Measurements from ENCODE around the gene PIP5K1C. TPM values are rescaled to one million over a fixed set of nuclear protein-coding genes. Genes with fewer than 3 reads are reported as not detected.

PIP5K1C gene
- total RNA-seq, 1 donor from 2014 or later: 26.5 TPM

DNA sequence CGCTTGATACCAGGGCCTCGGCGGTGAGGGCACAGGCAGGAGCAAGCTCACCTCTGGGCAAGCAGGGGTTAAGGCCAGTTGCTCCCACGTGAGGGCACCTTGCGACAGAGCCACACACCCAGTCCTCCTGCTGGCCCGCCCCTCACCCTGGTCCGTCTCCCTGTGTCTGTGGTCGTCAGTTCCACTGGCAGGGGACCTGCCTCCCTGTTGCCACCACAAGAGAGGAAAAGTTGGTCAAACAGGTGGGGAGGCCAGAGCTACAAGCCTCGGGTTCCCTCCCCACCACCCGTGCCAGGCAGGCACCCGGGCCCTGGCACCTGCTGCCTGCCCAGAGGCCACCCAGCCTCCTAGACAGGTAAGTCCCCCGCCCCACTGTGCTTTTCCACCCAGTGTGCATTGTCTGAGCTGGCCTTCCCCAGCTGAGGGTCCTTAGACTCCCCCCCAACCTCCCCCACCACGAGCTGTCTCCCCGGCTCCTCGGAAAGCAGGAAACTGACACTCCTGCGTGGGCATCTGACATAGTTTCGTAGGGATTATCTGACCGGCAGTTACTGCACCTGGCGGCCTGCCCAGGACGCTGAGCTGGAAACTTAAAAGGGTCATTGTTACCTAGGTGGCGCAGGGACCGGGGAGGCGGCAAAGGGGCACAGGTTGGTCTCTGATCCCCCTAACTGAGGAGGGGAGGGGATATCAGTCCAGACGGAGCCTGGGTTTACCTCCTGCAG, 8.1 kb upstream of the PIP5K1C start, which contains the start of gene TJP3:
Gene TJP3 (plus strand): TSS at position 178 of the 725 bp plus-strand sequence. CDS start 20,049 bp downstream, outside the sequence.
- Histone ChIP-seq H3K27me3 (ENCODE audit: control insufficient read depth, insufficient read depth, low read length) (peaks cover 23% of the 10 kb centered on the region), H3K4me3 (ENCODE audit: low read depth, low read length) (no peak within 1 kb of the TSS), H3K36me3 (ENCODE audit: control insufficient read depth, insufficient read depth, low read length) (no peaks in the 10 kb centered on the region)
- no peak for DNase-seq (ENCODE audit: low read depth)
- TF ChIP-seq, protein P1, sequence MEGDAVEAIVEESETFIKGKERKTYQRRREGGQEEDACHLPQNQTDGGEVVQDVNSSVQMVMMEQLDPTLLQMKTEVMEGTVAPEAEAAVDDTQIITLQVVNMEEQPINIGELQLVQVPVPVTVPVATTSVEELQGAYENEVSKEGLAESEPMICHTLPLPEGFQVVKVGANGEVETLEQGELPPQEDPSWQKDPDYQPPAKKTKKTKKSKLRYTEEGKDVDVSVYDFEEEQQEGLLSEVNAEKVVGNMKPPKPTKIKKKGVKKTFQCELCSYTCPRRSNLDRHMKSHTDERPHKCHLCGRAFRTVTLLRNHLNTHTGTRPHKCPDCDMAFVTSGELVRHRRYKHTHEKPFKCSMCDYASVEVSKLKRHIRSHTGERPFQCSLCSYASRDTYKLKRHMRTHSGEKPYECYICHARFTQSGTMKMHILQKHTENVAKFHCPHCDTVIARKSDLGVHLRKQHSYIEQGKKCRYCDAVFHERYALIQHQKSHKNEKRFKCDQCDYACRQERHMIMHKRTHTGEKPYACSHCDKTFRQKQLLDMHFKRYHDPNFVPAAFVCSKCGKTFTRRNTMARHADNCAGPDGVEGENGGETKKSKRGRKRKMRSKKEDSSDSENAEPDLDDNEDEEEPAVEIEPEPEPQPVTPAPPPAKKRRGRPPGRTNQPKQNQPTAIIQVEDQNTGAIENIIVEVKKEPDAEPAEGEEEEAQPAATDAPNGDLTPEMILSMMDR (IDR thresholded peaks at IDR 0.05; ENCODE audit: insufficient read depth, low read length, poor library complexity, severe bottlenecking): no peak

DNA sequence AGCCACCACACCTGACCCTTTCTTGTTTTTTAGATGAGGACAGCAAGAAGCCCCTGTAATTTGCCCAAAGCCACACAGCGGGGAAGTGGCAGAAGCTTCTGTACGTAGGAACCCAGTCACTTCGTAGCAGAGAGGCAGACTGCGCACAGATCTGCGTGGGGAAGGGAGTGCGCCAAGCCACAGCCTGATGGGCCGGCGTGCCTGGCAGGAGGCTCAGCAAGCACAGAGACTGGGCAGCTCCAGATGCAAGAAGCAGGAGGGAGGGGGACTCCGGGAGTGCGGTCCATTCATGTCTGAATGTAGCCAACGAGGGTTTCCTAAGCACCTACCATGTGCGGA, 7.6 kb upstream of the PIP5K1C start:
- Histone ChIP-seq H3K27me3 (ENCODE audit: control insufficient read depth, insufficient read depth, low read length) (peaks cover 21% of the 10 kb centered on the region), H3K36me3 (ENCODE audit: control insufficient read depth, insufficient read depth, low read length) (no peaks in the 10 kb centered on the region), H3K4me3 (ENCODE audit: low read depth, low read length) (no peak overlapping the region)
- TF ChIP-seq, protein P1 (IDR thresholded peaks at IDR 0.05; ENCODE audit: insufficient read depth, low read length, poor library complexity, severe bottlenecking): no peak
- no peak for DNase-seq (ENCODE audit: low read depth)

DNA sequence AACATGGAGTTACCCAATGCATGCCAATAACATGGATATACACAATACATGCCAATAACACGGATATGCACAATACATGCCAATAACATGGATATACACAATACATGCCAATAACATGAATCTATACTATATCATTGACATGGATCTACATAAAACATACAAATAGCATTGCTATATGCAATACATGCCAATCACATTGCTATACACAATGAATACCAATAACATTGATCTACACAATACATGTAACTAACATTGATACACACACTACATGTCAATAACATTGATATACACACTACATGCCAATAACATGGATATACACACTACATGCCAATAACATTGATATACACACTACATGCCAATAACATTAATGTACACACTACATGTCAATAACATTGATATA, 932 bp upstream of the PIP5K1C start:
- DNase-seq (ENCODE audit: low read depth): no peak

DNA sequence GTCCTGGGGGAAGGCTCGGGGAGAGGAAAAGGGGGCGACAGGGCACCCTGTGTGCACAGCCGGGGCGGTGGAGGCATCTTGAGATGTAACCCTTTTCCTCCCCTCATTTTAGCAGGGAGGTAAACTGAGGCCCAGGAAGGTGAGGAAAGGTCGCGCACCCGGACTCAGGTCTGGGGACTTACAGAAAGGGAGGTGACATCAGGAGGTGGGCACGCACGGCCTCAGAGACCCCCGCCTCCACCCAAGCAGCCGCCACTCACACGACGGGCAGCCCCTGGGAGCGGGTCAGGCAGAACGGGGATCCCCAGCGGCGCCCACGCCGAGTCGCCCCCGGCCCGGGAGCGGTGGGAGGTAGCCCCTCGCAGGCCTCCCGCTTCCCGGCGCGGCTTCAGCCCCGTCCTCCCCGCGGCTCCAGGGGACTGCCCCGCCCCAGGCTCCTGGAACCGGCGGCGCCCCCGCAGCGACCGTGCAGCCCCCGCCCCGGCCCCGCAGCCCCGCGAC, 477 bp downstream of the PIP5K1C start:
- DNase-seq (ENCODE audit: low read depth): no peak
- peak overlapping the region; percentile 89 for H3K4me3 ChIP-seq (ENCODE audit: low read depth, low read length)
- H3K27me3 ChIP-seq (ENCODE audit: control insufficient read depth, insufficient read depth, low read length): no peaks in the 10 kb centered on the region
- H3K36me3 ChIP-seq (ENCODE audit: control insufficient read depth, insufficient read depth, low read length): no peaks in the 10 kb centered on the region
- TF ChIP-seq, protein P1 (IDR thresholded peaks at IDR 0.05; ENCODE audit: insufficient read depth, low read length, poor library complexity, severe bottlenecking): no peak

More for the DNA sequence above, 932 bp upstream of the PIP5K1C start:
- Histone ChIP-seq H3K36me3 (ENCODE audit: control insufficient read depth, insufficient read depth, low read length) (no peaks in the 10 kb centered on the region), H3K27me3 (ENCODE audit: control insufficient read depth, insufficient read depth, low read length) (no peaks in the 10 kb centered on the region), H3K4me3 (ENCODE audit: low read depth, low read length) (no peak overlapping the region)
- TF ChIP-seq, protein P1 (IDR thresholded peaks at IDR 0.05; ENCODE audit: insufficient read depth, low read length, poor library complexity, severe bottlenecking): no peak

DNA sequence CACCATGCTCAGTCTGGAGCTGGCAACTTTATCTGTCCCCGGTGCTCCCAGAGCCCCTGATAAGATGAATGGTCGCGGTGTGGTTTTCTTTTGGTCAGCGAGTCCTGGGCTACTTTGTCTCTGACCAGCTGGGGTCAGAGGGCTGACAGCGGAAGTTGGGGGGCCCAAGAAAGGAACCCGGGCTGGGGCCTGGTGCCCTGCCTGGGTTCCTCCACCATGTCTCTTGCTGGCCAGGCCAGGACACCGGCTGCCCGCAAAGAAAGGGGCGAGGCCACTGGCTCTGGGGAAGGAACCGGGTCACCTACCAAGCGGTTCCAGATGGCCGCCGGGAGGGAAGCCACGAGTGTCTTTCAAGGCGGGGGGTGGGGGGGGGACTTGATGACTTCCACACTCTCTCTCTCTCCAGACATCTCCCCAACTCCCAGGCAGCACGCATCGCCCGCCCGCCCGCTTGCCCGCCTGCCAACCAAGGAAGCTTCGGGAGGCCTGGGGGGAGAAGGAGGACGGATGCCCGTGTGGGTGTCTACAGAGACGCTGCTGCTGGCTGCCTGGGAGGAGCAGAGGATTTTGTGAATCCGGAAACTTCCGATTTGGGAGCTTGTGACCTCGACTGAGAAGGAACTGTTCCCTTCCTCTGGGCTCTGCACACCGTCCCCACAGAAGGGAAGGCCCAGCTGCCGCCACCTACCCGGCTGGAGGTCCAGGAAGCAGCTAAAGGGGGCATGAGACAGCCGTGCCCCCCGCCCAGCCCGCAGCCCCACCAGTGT, 1.1 kb downstream of the PIP5K1C start:
- DNase-seq (ENCODE audit: low read depth): no peak
- Histone ChIP-seq H3K27me3 (ENCODE audit: control insufficient read depth, insufficient read depth, low read length) (no peaks in the 10 kb centered on the region), H3K36me3 (ENCODE audit: control insufficient read depth, insufficient read depth, low read length) (no peaks in the 10 kb centered on the region), H3K4me3 (ENCODE audit: low read depth, low read length) (peak overlapping the region; percentile 89)
- TF ChIP-seq, protein P1 (IDR thresholded peaks at IDR 0.05; ENCODE audit: insufficient read depth, low read length, poor library complexity, severe bottlenecking): no peak

All from kidney epithelial cell (primary cell).